Left renal cortex interstitium (tissue), 4 donors: Measurements from ENCODE around the gene CENATAC. TPM values are rescaled to one million over a fixed set of nuclear protein-coding genes. Genes with fewer than 3 reads are reported as not detected.
"Not testable (repeated sequence)": the region's sequence is repeated elsewhere in the genome, so short reads cannot be mapped to it uniquely, and the experiment has no call there.

Experiments
- DNase-seq, 4 donors: peaks; one replicate each; pipeline ENCODE4 v3.0.0-alpha.2; 2013; ENCODE audit warnings: low read depth in 4 of 4, low spot score in 2 of 4, missing footprints in 1 of 4
- polyA plus RNA-seq, 4 donors: library from polyadenylated mRNA; unstranded; fragments of 120-200 nt; gene quantifications; one replicate each; pipeline ENCODE4 v1.2.1, GENCODE V29; 2013; ENCODE audit not compliant: insufficient read length in 4 of 4

The CENATAC gene
- polyA plus RNA-seq, 4 donors = 12.8 to 55.5 (median 27.3) TPM

DNA sequence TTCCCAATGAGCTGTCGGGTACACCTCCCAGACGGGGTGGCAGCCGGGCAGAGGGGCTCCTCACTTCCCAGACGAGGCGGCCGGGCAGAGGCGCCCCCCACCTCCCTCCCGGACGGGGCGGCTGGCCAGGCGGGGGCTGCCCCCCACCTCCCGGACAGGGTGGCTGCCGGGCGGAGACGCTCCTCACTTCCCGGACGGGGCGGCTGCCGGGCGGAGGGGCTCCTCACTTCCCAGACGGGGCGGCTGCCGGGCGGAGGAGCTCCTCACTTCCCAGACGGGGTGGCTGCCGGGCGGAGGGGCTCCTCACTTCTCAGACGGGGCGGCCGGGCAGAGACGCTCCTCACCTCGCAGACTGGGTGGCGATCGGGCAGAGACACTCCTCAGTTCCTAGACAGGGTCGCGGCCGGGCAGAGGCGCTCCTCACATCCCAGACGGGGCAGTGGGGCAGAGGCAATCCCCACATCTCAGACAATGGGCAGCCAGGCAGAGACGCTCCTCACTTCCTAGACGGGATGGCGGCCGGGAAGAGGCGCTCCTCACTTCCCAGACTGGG, 6.4 kb upstream of the CENATAC start:
- DNase-seq = not testable (repeated sequence)

DNA sequence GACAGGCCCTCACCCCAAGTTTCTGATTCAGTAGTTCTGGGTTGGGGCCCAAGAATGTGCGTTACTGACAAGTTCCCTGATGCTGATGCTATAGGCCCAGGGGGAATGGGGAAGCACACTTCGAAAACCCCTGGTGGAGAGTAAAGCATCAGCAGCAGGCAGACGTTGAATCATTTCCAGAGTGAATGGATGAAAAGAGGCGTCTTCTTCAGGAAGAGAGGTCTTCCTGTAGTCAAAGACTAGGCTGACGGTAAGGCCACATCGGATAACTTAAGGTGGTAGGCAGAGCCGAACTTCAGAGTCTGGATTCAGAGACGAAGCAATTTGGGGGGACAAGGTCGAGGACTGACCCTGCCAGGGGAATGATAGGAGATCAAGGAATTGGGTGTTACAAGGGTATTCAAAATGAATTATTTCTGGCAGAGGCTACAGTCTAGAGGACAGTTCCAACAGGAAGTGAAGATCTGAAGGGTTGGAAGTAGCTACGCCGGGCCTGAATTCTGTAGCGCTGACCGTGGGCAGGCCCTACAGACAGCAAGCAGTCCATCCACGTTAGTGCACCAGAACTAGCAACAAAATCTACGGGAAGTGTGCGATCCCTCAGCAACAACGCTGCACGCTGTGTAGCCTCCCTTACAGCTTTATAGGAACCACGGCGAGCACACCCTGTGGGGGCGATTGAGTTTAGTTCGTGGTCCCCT, 862 bp upstream of the CENATAC start:
- no peak for DNase-seq

DNA sequence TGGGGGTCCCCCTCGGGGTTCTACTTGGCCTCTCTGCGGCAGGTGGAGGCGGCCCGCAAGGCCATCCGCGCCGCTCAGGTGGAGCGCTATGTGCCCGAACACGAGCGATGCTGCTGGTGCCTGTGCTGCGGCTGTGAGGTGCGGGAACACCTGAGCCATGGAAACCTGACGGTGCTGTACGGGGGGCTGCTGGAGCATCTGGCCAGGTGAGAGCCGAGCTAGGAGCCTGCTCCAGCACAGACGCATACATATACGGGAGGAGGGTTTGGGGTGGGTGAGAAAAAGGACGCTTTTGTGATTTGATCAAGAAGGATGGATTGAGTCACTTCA, 415 bp downstream of the CENATAC start:
- DNase-seq = no peak

DNA sequence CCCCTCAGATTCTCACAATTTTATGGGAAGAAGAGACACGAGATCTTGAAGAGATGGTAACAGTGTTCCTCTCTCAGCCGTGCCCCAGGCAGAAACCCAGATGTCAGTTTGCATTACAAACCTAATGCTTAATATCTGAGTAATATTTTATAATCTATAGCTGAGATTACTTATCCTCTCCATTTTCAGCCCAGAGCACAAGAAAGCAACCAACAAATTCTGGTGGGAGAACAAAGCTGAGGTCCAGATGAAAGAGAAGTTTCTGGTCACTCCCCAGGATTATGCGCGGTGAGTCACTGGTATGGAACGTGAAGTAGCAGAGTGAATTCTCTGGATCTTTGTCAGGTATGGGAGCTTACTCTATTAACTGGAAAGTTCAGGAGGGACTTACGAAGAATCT, 884 bp downstream of the CENATAC start:
- no peak for DNase-seq

DNA sequence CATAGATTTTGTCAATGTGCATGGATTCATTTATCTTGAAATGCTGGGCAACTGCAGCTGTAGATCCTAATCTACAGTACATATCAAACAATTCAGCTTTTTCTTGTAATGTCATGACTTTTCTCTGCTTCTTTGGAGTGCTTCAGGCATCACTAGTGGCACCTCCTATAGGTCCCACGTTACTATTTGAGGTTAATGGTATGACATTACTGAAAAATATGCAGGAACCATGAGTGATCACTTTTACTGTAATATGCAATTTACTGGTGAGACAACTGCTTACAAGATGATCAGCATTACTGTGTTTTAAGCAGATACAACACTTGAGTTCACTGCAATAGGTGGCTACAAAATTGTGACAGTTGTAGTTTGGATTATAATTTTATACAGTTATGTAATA, 3.0 kb downstream of the CENATAC start:
- DNase-seq = no peak

DNA sequence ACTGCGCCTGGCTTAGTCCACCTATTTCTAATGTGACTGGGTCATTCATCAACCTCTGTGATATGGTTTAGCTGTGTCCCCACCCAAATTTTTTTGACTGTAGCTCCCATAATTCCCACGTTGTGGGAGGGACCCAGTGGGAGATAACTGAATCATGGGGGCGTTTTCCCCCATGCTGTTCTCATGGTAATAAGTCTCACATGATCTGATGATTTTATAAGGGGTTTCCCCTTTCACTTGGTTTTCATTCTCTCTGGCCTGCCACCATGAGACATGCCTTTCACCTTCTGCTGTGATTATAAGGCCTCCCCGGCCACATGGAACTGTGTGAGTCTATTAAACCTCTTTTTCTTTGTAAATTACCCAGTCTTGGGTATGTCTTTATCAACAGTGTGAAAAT, 8.7 kb downstream of the CENATAC start:
- no peak for DNase-seq

DNA sequence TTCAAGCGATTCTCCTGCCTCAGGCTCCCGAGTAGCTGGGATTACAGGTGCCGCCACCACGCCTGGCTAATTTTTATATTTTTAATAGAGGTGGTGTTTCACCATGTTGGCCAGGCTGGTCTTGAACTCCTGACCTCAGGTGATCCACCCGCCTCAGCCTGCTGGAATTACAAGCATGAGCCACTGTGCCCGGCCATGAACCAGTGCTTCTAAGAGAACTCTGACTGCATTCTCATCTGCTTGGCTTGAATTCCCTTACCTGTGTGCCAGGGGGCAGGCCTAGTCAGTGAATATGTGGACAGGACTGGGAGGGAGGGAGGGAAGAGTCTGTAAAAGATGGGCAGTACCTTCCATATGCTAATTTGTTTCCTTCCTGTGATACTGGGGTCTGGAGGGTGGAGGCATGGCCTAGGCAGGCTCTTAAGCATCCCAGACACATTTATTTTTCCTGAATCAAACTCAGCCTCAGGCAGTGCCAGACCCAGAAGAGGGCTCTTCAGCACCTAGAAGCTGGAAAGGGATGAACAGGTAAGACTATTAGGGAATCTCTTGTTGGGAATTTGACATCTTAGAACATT, 13.6 kb downstream of the CENATAC start:
- DNase-seq = no peak

DNA sequence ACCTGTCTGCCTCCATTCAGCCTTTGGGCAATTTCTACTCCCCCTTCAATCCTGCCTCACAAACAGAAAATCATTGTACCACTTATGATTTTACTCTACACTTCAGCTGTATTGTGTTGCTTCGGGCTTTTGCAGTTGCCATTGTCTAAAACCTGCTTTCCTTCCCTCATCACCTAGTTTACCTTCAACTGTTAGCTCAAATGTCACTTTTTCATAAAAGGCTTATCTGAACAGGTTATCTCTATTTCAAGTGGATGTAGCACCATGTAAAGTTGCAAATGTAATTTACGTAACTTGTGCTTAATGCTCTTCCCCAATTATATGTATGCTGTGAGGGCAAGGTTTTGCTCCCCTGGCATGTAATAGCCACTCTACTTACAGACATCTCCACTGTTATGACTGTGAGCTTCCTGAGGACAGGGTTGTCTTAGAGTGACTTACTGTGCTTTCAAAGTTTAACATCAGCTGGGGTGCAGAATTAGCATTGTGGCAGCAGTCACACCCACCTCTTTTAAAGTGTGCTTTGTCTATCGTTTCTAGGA, 14.8 kb downstream of the CENATAC start:
- no peak for DNase-seq

DNA sequence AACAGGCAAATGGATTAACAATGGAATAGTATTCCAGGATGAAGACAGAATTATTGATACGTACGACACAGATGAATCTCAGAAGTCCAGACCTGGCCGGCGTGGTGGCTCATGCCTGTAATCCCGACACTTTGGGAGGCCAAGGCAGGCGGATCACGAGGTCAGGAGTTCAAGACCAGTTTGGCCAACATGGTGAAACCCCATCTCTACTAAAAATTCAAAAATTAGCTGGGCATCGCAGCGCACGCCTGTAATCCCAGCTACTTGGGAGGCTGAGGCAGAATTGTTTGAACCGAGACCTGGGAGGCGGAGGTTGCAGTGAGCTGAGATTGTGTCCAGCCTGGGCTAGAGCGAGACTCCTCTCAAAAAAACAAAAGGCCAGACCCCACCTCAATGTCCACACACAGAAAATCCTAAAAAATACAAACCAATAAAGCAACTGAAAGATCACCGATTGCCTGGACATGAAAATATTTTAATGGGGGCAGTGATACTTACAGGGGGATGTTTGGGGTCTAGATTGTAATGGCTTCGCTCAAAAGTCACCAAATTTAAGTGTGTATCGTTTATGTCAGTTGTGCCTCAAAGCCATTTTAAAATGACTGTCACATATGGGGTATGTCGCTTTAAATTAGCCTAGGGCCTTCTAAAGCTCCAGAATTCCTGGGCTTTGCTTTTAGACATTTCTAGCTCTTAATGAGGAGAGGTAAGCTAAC, 16.4 kb downstream of the CENATAC start:
- no peak for DNase-seq

DNA sequence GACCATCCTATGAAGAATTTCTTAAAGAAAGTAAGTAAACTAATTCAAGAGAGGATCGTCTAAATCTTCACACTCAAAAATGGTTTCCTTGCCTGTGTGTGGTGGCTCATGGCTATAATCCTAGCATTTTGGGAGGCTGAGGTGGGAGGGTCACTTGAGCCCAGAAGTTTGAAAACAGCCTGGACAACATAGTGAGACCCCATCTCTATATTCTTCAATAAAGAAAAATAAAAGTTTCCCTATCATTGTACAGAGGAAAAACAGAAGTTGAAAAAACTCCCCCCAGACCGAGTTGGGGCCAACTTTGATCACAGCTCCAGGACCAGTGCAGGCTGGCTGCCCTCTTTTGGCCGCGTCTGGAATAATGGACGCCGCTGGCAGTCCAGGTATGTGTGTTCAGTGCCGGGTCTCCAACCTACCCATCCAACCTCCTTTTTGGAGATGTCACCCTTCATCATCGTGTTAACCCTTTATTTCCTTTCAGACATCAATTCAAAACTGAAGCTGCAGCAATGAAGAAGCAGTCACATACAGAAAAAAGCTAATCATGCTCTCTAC, 17.2 kb downstream of the CENATAC start:
- DNase-seq = no peak

DNA sequence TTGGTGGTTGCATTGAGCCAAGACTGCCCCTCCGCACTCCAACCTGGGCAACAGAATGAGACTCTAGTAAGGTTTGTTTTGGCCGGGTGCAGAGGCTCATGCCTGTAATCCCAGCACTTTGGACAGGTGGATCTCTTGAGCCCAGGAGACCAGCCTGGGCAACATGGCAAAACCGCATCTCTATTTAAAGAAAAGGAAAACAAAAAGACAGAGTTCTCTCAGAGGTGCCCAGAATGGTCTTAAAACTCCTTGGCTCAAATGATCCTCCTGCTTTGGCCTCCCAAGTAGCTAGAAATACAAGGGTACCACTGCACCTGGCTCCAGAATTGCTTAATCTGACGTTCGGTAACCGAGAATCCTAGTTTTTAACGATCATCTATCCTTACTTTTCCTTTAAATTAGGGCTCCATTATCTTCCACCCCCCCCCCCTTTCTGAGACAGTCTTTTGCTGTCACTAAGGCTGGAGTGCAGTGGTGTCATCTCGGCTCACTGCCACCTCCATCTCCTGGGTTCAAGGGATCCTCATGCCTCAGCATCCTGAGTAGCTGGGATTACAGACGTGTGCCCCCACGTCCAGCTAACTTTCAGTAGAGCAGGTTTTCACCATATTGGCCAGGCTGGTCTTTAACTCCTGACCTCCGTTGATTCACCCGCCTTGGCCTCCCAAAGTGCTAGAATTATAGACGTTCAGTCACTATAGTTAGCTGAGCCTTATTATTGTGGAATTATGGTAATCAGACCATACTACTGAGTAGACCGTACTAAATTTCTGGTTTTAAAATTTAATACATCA, 18.5 kb downstream of the CENATAC start:
- no peak for DNase-seq

DNA sequence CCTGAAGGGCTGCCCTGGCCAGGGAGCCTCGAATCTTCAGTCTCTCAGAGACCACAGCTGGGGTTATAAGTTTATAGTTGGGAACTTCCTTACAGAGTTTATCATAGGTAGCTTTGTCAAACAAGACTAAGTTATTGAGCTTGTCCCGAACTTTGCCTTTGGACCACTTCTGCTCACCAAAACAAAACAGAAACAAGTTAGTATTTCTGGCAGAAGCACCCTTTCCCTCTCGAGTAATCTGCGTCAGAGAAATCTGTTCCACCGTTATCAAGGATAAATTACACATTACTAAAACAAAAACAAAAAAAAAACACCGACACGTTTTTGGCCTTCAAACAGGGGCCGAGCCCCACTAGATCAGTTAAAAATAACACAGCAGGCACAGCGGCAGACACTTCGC, 19.4 kb downstream of the CENATAC start:
- not testable (repeated sequence) for DNase-seq

DNA sequence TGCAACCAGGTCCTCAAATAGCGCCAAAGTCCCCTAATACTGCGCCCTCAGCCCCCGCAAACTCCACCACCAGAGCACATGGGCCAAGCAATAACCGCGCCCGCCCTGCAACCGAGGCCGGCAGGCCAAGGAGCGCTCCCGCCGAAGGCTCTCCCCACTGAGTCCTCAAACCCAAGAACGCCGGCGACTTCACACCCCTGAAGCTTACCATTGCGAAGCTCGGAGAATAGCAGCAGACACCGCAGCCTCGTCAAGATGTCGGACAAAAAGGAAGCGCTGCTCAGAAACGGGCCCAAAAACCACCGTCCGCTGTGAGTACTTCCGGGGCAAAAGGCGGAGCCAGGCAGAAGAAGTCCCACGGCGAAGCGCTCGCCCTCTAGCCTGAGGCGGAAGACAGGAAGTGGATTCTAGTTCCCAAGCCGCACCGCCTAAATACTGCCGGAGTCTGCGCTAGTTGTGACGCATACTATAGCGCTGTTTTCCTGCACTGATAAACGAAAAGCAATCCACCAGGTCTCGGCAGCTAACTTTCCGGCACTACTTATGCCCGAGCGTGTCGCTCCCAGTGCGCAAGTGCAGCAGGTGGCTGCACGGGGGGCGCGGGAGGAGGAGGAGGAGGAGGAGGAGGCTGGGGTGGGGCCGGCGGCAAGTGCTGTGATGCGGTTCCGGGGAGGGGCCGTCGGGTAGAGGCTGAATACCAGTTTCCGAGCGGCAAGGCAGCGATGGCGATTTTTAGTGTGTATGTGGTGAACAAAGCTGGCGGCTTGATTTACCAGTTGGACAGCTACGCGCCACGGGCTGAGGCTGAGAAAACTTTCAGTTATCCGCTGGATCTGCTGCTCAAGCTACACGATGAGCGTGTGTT, 20.4 kb downstream of the CENATAC start, which contains the start of the genes RPS25 and TRAPPC4:
RPS25 (minus strand) TSS at position 270 of the 865 bp plus-strand sequence; CDS start at position 211, 59 bp downstream.
TRAPPC4 (plus strand) TSS at position 693 of the 865 bp plus-strand sequence; CDS start at position 723, 30 bp downstream.
- DNase-seq = peak; percentile 95 to 98 (median 96)

DNA sequence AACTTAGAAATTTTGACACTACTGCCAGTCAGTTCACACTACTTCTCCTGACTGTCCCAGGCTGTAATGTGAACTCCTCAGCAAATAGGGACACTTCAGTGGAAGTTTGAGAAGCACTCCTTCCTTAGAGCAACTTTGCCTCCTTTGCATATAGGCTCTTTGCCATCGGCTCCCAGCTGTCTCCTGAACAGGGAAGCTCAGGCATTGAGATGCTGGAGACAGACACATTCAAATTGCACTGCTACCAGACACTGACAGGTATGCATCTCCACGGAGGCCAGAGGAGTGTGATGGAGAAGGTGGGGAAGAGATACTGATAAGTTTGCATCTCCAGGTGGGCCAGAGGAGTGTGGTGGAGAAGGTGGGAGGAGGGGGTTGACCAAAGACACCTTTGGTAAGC, 22.1 kb downstream of the CENATAC start:
- no peak for DNase-seq

DNA sequence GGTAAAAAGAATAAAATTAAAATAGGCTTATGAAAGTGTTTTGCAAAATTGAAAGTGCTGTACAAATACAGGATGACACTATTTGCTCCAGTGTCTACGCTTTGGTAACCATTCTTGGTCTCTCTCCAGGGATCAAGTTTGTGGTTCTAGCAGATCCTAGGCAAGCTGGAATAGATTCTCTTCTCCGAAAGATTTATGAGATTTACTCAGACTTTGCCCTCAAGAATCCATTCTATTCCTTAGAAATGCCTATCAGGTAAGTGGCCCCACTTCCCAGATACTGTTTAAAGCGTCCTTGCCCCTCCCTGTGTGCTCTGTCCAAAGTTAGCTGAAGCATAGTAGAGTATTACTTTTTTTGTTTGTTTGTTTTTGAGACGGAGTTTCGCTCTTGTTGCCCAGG, 23.7 kb downstream of the CENATAC start:
- no peak for DNase-seq

DNA sequence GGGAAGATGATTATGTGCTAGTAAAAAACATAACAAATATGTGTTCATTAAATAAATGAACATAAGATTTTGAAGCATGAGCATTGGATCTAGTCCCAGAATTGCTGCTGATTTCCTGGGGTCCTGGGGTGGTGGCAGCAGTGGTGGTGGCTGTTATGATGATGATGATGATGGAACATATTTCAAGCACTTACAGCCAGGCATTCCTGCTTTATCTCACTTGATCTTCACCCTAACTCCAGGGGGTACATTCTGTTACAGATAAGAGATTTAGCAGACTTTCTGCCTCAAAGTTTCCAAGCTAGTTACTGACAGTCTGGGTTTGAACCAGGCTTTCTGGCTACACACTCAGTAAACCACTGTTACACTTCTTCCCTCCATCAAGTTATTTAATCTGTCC, 25.8 kb downstream of the CENATAC start:
- DNase-seq = no peak

DNA sequence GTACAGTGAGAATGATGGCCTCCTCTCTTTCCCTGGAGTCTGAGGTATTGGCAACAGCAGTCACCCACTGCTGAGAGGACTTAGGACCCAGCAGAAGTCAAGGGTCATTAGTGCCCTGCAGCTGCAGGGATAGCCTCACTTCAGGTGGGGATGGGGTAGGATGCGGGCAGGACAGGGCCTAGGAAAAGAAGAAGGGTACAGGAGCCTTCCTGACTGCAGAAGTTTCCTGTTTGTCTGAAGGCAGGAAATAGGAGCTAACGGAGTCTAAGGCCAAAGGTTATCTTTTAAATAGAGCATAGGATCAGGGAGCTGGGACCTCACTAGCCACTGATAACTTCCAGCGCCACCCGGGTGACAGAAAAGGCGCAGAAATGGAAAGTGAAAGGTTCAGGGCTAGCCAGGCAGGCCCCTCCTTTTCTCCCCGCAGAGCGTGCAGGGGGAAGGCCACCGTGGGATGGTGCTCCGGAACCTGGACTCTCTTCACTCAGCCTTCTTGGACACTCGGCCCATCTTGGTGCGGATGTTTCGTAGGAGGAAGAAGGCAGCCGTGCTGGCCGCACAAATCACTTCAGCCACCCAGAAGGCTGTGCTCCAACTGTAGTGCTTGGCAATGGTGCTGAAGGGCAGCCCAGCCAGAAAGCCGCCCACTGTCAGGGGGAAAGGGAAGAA, 26.6 kb downstream of the CENATAC start:
- no peak for DNase-seq

DNA sequence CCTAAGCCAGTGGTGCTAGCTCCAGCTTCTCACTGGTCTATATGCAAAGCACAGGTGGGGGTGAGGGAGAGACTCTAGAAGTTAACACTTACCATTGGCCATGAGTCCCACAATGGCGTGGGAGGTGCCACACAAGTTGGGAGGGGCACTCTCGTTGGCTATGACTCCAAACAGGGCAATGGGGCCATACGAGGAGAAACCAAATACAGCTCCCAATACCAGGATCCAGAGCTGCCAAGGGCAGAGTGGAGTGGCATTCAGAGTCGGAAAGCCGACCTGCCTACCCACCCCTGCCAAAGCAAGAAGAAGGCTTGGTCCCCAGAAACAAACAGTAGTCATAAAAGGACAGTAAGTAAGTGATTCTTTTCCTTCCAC, 27.1 kb downstream of the CENATAC start:
- DNase-seq = no peak

DNA sequence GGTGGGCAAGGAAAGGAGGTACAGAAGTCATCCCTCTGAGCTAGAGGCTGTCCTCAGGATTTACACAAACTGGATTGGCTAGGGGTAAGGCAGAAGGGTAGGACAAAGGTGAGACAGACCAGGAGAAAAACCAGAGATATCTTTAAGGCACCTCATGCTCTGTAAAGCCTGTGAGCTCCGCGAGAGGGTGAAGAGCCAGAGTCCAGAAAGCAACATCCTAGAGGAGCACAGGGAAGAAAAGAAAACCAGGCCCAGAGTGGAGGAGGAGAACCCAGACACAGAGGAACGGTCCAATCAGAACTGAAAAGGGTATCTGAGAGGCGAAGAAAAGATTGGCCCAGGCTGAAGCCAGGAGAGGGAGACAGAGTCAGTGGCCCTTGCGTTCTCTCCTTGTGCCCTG, 27.6 kb downstream of the CENATAC start:
- DNase-seq = no peak
